GM19240 (cell line): Measurements from ENCODE around the gene ATP13A1.

Source experiments
- DNase-seq: peaks from one replicate; pipeline ENCODE4 v3.0.0; 2011; ENCODE audit warnings: low spot score; ENCODE audit not compliant: insufficient read length

The ATP13A1 gene

GRCh38 chr19:19644054-19644388 lies 19.5 kb downstream of the ATP13A1 start:
- DNase-seq, result no peak

GRCh38 chr19:19643158-19644053 lies 20.1 kb downstream of the ATP13A1 start, which contains the start of gene GMIP:
TSS of gene GMIP (minus strand) at chr19:19643657. CDS start at chr19:19643529, 128 bp downstream.
- peak; percentile 99 for DNase-seq

- DNase-seq, result peak; percentile 84
Observed at GRCh38 chr19:19642506-19643157, 20.8 kb downstream of the ATP13A1 start.

- no peak for DNase-seq
Observed at GRCh38 chr19:19637523-19638251, 25.8 kb downstream of the ATP13A1 start.

- no peak for DNase-seq
Observed at GRCh38 chr19:19637186-19637522, 26.3 kb downstream of the ATP13A1 start.

GRCh38 chr19:19636573-19637185 lies 26.8 kb downstream of the ATP13A1 start:
- DNase-seq, result no peak

GRCh38 chr19:19635313-19635702 lies 28.2 kb downstream of the ATP13A1 start:
- DNase-seq, result no peak

- DNase-seq, result no peak
Observed at GRCh38 chr19:19634516-19635312, 28.8 kb downstream of the ATP13A1 start.

GRCh38 chr19:19633711-19634515 lies 29.6 kb downstream of the ATP13A1 start:
- DNase-seq, result no peak

- DNase-seq, result no peak
Observed at GRCh38 chr19:19632661-19633060, 30.8 kb downstream of the ATP13A1 start.

GRCh38 chr19:19631346-19631745 lies 32.1 kb downstream of the ATP13A1 start:
- DNase-seq, result no peak

- no peak for DNase-seq
Observed at GRCh38 chr19:19630426-19630825, 33.0 kb downstream of the ATP13A1 start.

GRCh38 chr19:19630062-19630414 lies 33.4 kb downstream of the ATP13A1 start:
- no peak for DNase-seq

- no peak for DNase-seq
Observed at GRCh38 chr19:19628501-19629134, 34.9 kb downstream of the ATP13A1 start.

GRCh38 chr19:19627621-19628500 lies 35.6 kb downstream of the ATP13A1 start, which contains the start of gene LPAR2:
TSS of gene LPAR2 (minus strand) at chr19:19628220. CDS start at chr19:19627275, 945 bp downstream.
- peak; percentile 80 for DNase-seq

- DNase-seq, result no peak
Observed at GRCh38 chr19:19626516-19627472, 36.7 kb downstream of the ATP13A1 start.

GRCh38 chr19:19624032-19624570 lies 39.4 kb downstream of the ATP13A1 start:
- DNase-seq, result no peak
